Keratinocyte (primary cell): ENCODE results near the gene PDZRN3.

ENCODE experiments used
- EZH2 ChIP-seq: IDR thresholded peaks from one replicate; pipeline ENCODE4 v1.6.1; 2012; ENCODE audit warnings: inconsistent platforms, mild to moderate bottlenecking, low read length, moderate library complexity
- TF ChIP-seq, protein P1 (sequence below), 3 experiments: IDR thresholded peaks in 1 of 3; conservative IDR thresholded peaks in 1 of 3; optimal IDR thresholded peaks in 1 of 3; 2 replicates in 2 of 3; 3 replicates in 1 of 3; pipeline versions ENCODE3 to v1.5.1; 2011; ENCODE audit warnings: low read length in 3 of 3, mild to moderate bottlenecking in 3 of 3, moderate library complexity in 2 of 3, control low read depth in 1 of 3, inconsistent platforms in 1 of 3; ENCODE audit not compliant: insufficient read depth in 2 of 3; ENCODE audit errors: extremely low read depth in 1 of 3

GRCh38 chr3:73474619-73475018 lies 150.1 kb downstream of the PDZRN3 start:
- no peak for TF ChIP-seq EZH2
- TF ChIP-seq, protein P1, sequence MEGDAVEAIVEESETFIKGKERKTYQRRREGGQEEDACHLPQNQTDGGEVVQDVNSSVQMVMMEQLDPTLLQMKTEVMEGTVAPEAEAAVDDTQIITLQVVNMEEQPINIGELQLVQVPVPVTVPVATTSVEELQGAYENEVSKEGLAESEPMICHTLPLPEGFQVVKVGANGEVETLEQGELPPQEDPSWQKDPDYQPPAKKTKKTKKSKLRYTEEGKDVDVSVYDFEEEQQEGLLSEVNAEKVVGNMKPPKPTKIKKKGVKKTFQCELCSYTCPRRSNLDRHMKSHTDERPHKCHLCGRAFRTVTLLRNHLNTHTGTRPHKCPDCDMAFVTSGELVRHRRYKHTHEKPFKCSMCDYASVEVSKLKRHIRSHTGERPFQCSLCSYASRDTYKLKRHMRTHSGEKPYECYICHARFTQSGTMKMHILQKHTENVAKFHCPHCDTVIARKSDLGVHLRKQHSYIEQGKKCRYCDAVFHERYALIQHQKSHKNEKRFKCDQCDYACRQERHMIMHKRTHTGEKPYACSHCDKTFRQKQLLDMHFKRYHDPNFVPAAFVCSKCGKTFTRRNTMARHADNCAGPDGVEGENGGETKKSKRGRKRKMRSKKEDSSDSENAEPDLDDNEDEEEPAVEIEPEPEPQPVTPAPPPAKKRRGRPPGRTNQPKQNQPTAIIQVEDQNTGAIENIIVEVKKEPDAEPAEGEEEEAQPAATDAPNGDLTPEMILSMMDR (optimal IDR thresholded peaks at IDR 0.05 in 1 of 3, IDR thresholded peaks at IDR 0.05 in 1 of 3, conservative IDR thresholded peaks at IDR 0.05 in 1 of 3; ENCODE audit: extremely low read depth in 1 of 3, insufficient read depth in 2 of 3, low read length in 3 of 3) = no peak
